Panc1 (cell line): ENCODE measurements around the gene USP3. TPM values are rescaled to one million over a fixed set of nuclear protein-coding genes. Genes with fewer than 3 reads are reported as not detected.

Experiments
- ATAC-seq: fragments of 200-7000 bp; cut with Tn5 transposase; 2 replicates; pipeline ENCODE4 v1.9.1; 2020; ENCODE audit warnings: mild to moderate bottlenecking, moderate library complexity
- BruUV-seq: library from RNA; stranded (reverse); fragments of 400-500 nt; replicated peaks from 2 replicates; lab custom pipeline; 2021; lab: Mats Ljungman, UMichigan
- CTCF ChIA-PET: fragments of 300-600 bp; sonication (Branson Sonifier 250); formaldehyde crosslinking; loops from one replicate; lab custom pipeline; 2022; ENCODE audit warnings: antibody characterized with exemption; lab: Charles Lee
- POLR2A ChIA-PET: fragments of 300-600 bp; sonication (Branson Sonifier 250); formaldehyde crosslinking; loops from one replicate; lab custom pipeline; 2022; ENCODE audit warnings: antibody characterized with exemption; lab: Charles Lee
- DNase-seq: peaks from one replicate; pipeline ENCODE4 v3.0.0-alpha.2; 2010; ENCODE audit warnings: low read depth, low spot score
- H3K27ac ChIP-seq: 2 replicates; pipeline ENCODE4 v1.5.1; 2011; ENCODE audit warnings: mild to moderate bottlenecking, low read length, inconsistent platforms
- H3K27me3 ChIP-seq: fragments of 200-500 bp; sonication (Bioruptor generic); 2 replicates; pipeline ENCODE4 v1.6.0; 2014; ENCODE audit warnings: low read length, inconsistent platforms; ENCODE audit not compliant: control insufficient read depth, insufficient read depth
- H3K36me3 ChIP-seq: fragments of 200-500 bp; sonication (Bioruptor generic); 2 replicates; pipeline ENCODE4 v1.5.1; 2014; ENCODE audit warnings: inconsistent platforms, mild to moderate bottlenecking, low read length, moderate library complexity; ENCODE audit not compliant: control insufficient read depth, insufficient read depth
- H3K4me1 ChIP-seq: 2 replicates; pipeline ENCODE4 v1.5.1; 2011; ENCODE audit warnings: inconsistent platforms, mild to moderate bottlenecking, low read length, moderate library complexity; ENCODE audit not compliant: control insufficient read depth, insufficient read depth
- H3K4me3 ChIP-seq, 2 experiments: 2 replicates each; pipeline ENCODE4 v1.5.1; 2011 to 2012; ENCODE audit warnings: low read depth in 2 of 2, low read length in 2 of 2, mild to moderate bottlenecking in 2 of 2, inconsistent platforms in 1 of 2, moderate library complexity in 1 of 2
- H3K9me3 ChIP-seq: fragments of 200-500 bp; sonication (Bioruptor generic); 2 replicates; pipeline ENCODE4 v1.5.1; 2014; ENCODE audit warnings: low read depth, mild to moderate bottlenecking, inconsistent platforms, low read length, moderate library complexity; ENCODE audit not compliant: control insufficient read depth, insufficient read depth
- POLR2AphosphoS5 ChIP-seq: IDR thresholded peaks from 2 replicates; pipeline ENCODE4 v1.6.1; 2012; ENCODE audit warnings: mild to moderate bottlenecking, low read depth, low read length, moderate library complexity
- SIN3A ChIP-seq: IDR thresholded peaks from 2 replicates; pipeline ENCODE4 v1.6.1; 2012; ENCODE audit warnings: low read depth, mild to moderate bottlenecking, low read length, moderate library complexity, borderline replicate concordance; ENCODE audit not compliant: insufficient read depth
- TCF7L2 ChIP-seq: IDR thresholded peaks from 2 replicates; pipeline ENCODE4 v1.6.1; 2011; ENCODE audit warnings: mild to moderate bottlenecking, low read depth, low read length, inconsistent platforms
- in situ Hi-C: cut with HindIII; loops from 2 replicates; pipeline ENCODE4 v1.10.0; 2016; ENCODE audit warnings: low sequenced_read_pairs, low pct_unique_long_range_greater_than_20kb
- intact Hi-C: fragments of 100-400 bp; cut with micrococcal nuclease; formaldehyde crosslinking; loops from one replicate; pipeline ENCODE4 v1.10.0; 2022; ENCODE audit not compliant: unreplicated experiment
- total RNA-seq: library from RNA; stranded (reverse); gene quantifications from one replicate; pipeline ENCODE4 v1.2.1, GENCODE V29; 2021; ENCODE audit not compliant: unreplicated experiment
- TF ChIP-seq, protein P1 (sequence below): fragments of 450-650 bp; IDR thresholded peaks from 2 replicates; pipeline ENCODE4 v1.5.1; 2017; ENCODE audit warnings: mild to moderate bottlenecking
- TF ChIP-seq, protein P2 (sequence below), 2 experiments: IDR thresholded peaks; 2 replicates each; pipeline ENCODE4 v1.6.1; 2011 to 2012; ENCODE audit warnings: low read depth in 2 of 2, control low read depth in 1 of 2, low read length in 1 of 2, mild to moderate bottlenecking in 1 of 2, moderate library complexity in 1 of 2; ENCODE audit not compliant: insufficient read depth in 1 of 2

Gene USP3
- total RNA-seq, 1 experiment from 2014 or later = 51.4 TPM

DNA sequence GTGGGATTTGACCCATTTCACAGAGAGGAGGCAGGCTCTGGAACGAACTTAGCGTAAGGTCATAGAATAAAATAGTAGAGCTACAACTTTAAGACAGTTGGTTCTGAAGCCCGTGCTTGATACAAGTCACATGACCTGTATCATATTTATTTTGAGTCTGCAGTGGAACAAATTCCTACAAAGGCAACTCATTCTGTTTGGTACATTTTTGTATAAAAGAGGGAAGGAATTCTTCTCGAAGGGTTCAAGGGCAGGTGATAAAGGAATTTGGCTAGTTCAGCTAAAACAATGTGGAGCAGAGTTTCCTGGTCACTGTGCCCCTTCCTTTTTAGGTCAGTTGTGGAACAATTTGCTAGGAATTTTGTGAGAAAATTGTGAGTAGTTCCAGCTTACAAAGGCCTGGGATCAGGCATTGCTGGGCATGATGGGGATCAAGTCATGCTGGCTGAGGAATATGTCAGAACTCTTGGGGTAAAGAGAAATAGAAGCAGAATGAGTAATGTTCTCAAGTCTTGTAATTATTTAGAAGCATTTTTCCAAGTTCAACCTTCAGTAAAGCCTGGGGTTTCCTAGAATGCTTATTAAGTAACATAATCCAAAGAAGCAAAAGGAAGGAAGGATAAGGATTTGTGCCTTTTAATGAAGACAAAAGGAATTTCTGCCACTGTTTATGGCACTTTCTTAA, 19.1 kb downstream of the USP3 start:
- BruUV-seq = no TSS peak
- Histone ChIP-seq H3K4me3 (no peak overlapping the region), H3K4me1 (peaks cover 25% of the 10 kb centered on the region), H3K36me3 (no peaks in the 10 kb centered on the region), H3K27me3 (no peaks in the 10 kb centered on the region), H3K27ac (peak overlapping the region; percentile 15), H3K9me3 (no peaks in the 10 kb centered on the region)
- POLR2A ChIA-PET = no interaction called here
- in situ Hi-C loops = no loop called here
- ATAC-seq = no peak
- CTCF ChIA-PET = no interaction called here
- intact Hi-C loops = no loop called here
- no peak for TF ChIP-seq SIN3A
- DNase-seq = no peak

DNA sequence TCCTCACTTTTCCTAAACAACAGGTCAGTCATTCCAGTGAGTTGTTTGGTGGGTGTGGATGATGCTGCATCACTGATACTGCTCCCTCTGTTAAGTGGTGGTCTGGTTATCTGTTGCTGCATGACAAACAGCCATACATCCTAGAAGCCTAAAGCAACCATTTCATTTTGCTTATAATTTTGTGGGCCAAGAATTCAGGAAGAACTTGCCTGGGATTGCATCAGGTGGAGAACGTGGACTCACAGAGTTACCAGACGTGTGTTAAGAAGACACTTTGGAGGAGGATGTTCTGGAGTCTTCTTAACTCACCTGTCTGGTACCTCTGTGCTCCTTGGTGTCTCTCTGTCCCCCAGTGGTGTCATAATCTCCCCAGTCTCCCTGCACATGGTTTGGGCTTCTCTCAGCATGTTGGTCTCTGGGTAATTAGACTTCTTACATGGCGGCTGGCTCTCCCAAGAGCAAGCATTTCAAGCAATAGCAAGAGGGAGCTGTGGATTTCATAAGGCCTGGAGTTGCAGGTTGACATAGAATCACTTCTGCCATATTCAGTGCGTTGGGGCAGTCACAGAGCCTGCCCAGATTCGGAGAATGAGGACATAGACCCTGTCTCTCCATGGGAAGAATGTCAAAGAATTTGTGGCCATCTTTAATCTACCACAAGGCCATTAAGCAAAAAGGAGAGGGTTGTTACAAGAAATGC, 20.1 kb downstream of the USP3 start:
- Histone ChIP-seq H3K9me3 (no peaks in the 10 kb centered on the region), H3K4me3 (no peak overlapping the region), H3K4me1 (peaks cover 22% of the 10 kb centered on the region), H3K27ac (peak overlapping the region; percentile 3; the same call in 1 of the 2 replicates), H3K27me3 (no peaks in the 10 kb centered on the region), H3K36me3 (no peaks in the 10 kb centered on the region)
- CTCF ChIA-PET = no interaction called here
- intact Hi-C loops (no loop called here), in situ Hi-C loops (no loop called here)
- TF ChIP-seq TCF7L2 (no peak), SIN3A (no peak), POLR2AphosphoS5 (no peak)
- TF ChIP-seq, protein P1, sequence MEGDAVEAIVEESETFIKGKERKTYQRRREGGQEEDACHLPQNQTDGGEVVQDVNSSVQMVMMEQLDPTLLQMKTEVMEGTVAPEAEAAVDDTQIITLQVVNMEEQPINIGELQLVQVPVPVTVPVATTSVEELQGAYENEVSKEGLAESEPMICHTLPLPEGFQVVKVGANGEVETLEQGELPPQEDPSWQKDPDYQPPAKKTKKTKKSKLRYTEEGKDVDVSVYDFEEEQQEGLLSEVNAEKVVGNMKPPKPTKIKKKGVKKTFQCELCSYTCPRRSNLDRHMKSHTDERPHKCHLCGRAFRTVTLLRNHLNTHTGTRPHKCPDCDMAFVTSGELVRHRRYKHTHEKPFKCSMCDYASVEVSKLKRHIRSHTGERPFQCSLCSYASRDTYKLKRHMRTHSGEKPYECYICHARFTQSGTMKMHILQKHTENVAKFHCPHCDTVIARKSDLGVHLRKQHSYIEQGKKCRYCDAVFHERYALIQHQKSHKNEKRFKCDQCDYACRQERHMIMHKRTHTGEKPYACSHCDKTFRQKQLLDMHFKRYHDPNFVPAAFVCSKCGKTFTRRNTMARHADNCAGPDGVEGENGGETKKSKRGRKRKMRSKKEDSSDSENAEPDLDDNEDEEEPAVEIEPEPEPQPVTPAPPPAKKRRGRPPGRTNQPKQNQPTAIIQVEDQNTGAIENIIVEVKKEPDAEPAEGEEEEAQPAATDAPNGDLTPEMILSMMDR = no peak
- TF ChIP-seq, protein P2, sequence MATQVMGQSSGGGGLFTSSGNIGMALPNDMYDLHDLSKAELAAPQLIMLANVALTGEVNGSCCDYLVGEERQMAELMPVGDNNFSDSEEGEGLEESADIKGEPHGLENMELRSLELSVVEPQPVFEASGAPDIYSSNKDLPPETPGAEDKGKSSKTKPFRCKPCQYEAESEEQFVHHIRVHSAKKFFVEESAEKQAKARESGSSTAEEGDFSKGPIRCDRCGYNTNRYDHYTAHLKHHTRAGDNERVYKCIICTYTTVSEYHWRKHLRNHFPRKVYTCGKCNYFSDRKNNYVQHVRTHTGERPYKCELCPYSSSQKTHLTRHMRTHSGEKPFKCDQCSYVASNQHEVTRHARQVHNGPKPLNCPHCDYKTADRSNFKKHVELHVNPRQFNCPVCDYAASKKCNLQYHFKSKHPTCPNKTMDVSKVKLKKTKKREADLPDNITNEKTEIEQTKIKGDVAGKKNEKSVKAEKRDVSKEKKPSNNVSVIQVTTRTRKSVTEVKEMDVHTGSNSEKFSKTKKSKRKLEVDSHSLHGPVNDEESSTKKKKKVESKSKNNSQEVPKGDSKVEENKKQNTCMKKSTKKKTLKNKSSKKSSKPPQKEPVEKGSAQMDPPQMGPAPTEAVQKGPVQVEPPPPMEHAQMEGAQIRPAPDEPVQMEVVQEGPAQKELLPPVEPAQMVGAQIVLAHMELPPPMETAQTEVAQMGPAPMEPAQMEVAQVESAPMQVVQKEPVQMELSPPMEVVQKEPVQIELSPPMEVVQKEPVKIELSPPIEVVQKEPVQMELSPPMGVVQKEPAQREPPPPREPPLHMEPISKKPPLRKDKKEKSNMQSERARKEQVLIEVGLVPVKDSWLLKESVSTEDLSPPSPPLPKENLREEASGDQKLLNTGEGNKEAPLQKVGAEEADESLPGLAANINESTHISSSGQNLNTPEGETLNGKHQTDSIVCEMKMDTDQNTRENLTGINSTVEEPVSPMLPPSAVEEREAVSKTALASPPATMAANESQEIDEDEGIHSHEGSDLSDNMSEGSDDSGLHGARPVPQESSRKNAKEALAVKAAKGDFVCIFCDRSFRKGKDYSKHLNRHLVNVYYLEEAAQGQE (IDR thresholded peaks at IDR 0.05; ENCODE audit: insufficient read depth in 1 of 2, low read depth in 2 of 2, low read length in 1 of 2) = no peak
- no TSS peak for BruUV-seq
- DNase-seq = no peak
- POLR2A ChIA-PET = no interaction called here
- ATAC-seq = no peak

DNA sequence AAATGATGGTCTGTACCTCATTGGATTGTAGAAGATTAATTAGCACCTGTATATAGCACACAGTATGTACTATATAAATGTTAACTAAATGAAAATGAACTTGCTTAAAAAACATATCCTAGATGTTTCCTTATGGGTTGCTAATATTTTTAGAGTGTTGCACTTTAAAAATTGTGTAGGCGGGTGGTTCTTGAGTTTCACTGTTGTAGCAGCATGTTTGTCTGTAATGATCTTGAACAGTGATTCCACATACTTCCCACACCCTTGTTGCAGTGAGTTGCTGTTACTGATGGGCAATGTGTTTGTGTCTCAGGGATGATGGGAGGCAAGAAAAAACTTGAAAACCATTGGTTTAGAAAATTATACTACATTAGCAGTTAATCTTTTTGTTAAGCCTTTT, 22.0 kb downstream of the USP3 start:
- peaks cover 18% of the 10 kb centered on the region for H3K4me1 ChIP-seq
- intact Hi-C loops (no loop called here), in situ Hi-C loops (no loop called here)
- POLR2A ChIA-PET = no interaction called here
- DNase-seq (no peak), ATAC-seq (no peak)
- H3K9me3 ChIP-seq = no peaks in the 10 kb centered on the region
- CTCF ChIA-PET = no interaction called here
- H3K27ac ChIP-seq = no peak overlapping the region
- TF ChIP-seq TCF7L2 = no peak
- TF ChIP-seq, protein P1 = no peak
- H3K36me3 ChIP-seq = no peaks in the 10 kb centered on the region
- no peaks in the 10 kb centered on the region for H3K27me3 ChIP-seq
- BruUV-seq = no TSS peak
- H3K4me3 ChIP-seq = no peak overlapping the region
